Stimulated activated CD4-positive, alpha-beta T cell treated with anti-CD3 and anti-CD28 coated beads, Interleukin-15, amount 100 ng/mL, for 24 hours (primary cell): ENCODE measurements around the gene PPP1R27.

Experiments used
- DNase-seq: peaks from one replicate; pipeline ENCODE4 v3.0.0-alpha.2; 2020

Gene PPP1R27

DNA sequence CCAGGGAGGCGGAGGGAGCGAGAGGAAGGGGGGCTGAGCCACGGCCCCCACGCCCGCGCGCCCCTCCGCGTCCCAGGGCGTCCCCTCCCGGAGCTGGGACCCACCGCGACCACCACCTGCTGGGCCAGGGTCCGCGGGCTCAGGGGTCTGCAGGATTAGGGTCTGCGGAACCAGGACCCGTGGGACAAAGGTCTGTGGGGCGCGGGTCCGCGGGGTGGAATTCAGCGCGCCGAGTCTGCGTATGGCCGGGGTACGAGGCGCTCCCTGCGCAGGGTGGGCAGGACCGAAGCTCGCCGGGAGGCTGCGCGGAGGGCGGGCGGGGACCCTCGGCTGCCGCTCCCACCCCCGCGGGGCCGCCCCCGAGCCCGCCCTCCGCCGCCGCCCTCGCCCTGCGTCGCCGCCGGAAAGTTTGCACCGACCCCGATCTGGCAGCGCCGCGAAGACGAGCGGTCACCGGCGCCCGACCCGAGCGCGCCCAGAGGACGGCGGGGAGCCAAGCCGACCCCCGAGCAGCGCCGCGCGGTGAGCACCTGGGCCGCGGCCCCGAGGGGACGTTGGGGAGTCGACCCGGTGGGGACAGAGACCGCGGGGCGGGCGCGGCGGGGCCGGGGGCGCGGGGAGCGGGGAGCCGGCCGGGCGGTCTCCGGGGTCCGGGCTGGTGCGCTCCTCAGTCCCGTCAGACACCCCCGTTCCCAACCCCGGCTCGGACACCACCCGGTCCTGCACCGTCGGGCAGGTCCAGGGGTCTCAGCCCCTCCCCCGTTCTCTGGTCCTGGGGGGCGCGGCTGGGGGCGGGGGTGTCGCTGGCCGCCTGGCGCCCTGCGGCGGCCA, 30.9 kb downstream of the PPP1R27 start, which contains the start of gene GCGR:
TSS of gene GCGR (plus strand) at position 423 of the 831 bp plus-strand sequence. CDS start 4,869 bp downstream, outside the sequence.
- no peak for DNase-seq

DNA sequence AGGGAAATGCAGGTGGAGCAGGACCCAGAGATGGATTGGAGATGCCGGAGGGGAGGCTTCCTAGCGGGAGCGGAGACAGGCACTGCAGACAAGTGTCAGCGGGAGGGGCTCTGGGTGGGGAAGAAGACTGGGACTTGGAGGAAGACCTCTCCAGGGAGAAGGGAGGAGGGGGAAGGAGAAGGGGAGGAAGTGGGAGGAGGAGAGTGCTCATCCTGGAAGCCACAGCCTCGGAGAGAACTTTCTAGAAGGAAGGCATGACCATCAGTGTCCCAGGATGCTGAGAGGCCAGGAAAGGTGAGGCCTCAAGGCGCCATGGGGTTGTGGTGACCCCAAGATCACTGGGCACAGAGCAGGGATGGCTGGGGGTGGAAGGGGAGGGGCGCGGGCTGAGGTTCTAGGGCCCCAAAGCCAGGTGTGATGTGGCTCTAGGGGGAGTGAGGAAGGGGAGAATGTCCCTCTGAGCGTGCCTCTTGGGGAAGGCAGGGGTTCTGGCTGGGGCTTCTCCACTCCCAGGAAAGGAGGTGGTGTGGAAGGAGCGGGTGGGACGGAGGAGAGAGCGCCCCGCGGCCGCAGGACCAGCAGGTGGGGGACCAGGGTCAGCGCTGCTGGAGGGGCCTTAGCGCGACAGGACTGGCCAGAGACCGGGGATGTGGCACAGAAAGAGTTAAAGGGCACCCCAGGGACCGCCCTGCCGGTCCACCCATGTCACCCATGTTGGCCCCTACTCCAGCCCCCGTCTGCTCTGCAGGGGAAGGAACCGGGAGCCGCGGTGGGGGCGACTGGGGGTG, 31.8 kb downstream of the PPP1R27 start:
- DNase-seq, result no peak

DNA sequence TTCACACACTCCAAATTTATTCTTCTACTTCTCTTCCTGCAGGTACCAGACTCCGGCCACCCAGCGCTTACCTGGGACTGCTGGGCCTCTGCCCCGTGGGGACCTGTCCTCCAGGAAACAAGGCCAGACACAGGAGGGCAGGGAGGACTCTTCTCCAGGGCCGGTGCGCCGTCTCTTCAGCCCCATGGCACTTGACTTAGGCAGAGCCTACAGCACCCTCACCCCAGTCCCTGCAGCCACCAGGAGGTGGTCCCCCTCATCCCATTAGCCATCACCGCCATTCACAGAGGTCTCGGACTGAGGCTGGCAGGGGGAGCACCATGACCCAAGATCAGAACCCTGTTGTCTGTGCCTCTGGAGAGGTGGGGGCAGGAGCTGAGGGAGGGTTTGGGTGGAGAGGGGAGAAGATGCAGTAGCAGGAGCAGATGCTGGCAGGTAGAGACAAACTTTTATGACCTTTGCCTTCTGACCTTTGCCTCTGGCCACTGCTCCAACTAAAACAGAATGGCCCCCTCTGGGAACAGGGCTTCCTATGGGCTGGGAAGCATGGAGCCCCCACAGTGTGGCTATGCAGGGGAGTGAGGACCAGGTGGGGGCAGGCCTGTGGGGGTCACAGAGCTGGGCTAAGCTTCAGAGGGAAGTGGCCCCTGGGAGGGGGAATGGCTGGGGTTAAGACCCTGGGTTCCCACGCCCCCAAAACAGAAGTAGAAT, 32.6 kb downstream of the PPP1R27 start:
- DNase-seq, result no peak

DNA sequence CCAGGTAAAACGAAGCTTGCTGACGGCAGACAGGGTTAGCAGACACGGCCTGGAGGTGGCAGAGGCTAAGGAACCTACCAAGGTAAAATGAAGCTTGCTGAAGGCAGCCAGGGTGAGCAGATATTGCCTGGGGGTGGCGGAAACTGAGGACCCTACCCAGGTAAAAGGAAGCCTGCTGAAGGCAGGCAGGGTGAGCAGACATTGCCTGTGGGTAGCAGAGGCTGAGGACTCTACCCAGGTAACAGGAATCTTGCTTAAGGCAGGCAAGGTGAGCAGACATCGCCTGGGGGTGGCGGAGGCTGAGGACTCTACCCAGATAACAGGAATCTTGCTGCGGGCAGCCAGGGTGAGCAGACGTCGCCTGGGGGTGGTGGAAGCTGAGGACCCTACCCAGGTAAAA, 33.5 kb downstream of the PPP1R27 start:
- DNase-seq, result no peak

DNA sequence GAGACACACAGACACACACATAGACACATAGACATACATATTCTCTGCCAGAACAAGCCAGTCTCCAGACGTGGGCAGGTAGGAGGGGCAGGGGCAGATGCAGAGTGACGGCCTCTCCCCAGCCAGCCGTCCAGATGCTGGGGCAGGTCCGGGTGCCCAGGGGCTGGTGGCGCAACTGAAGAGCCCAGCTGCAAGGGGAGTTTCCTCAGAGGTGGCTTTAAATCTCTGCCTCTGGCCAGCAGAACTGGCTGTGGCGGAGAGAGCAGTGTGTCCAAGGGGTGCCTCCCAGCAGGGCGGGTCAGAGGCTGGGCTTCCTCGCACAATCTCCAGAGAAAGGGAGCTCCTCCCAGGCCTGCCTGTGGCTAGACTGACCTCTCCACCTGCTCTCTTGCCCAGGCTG, 40.3 kb downstream of the PPP1R27 start:
- DNase-seq, result no peak

DNA sequence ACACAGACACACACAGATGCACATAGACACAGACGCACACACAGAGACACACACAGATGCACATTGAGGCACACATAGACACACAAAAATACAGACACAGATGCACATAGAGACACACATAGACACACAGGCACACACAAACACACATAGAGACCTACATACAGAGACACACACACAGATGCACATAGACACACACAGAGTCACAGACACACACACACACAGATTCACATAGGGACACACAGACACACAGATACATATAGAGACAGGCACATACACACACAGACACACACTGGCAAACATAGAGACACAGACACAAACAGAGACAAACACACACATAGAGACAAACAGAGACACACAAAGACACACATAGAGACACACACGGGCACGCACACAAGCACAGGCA, 40.8 kb downstream of the PPP1R27 start:
- DNase-seq, result no peak

DNA sequence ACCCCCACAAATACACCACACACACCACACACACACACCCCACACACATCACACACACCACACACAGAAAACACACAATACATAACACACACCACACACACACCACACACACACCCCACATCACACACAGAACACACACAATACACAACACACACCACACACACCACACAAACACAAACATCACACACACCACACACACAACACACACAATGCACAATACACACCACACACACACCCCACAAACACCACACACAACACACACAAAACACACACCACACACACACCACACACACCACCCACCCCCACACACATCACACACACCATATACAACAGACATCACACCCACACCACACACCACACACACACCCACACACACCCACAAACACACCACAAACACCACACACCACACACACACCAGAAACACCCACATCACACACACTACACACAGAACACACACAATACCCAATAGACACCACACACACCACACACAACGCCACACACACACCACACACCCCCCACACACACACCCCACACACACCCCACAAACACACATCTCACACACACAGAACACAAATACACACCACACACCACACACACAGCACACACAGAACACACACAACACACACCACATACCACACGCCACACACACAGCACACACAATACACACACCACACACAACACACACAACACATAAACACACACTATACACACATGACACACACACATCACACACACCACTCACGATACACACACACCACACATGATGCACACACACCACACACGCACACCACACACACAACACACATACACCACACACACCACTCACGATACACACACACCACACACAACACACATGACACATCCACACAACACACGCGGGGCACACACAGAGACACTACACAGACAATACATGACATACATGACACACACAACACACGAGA, 41.9 kb downstream of the PPP1R27 start:
- DNase-seq, result no peak
